Skeletal muscle satellite cell (primary cell): ENCODE measurements around the gene LRCH1. TPM values are rescaled to one million over a fixed set of nuclear protein-coding genes. Genes with fewer than 3 reads are reported as not detected.
"Not testable (repeated sequence)": the region's sequence is repeated elsewhere in the genome, so short reads cannot be mapped to it uniquely, and the experiment has no call there.

Experiments used
- H3K27me3 ChIP-seq: 2 replicates; pipeline ENCODE4 v1.7.0; 2013; ENCODE audit warnings: low read length; ENCODE audit not compliant: control insufficient read depth, insufficient read depth
- H3K36me3 ChIP-seq: 2 replicates; pipeline ENCODE4 v1.7.0; 2013; ENCODE audit warnings: mild to moderate bottlenecking, control low read depth, low read length; ENCODE audit not compliant: insufficient read depth
- H3K4me1 ChIP-seq: 2 replicates; pipeline ENCODE4 v1.7.0; 2013; ENCODE audit warnings: low read length; ENCODE audit not compliant: control insufficient read depth, insufficient read depth
- H3K4me2 ChIP-seq: 2 replicates; pipeline ENCODE4 v1.7.0; 2013; ENCODE audit warnings: mild to moderate bottlenecking, low read length
- H3K4me3 ChIP-seq: 2 replicates; pipeline ENCODE4 v1.7.0; 2013; ENCODE audit warnings: low read length
- H3K9ac ChIP-seq: 2 replicates; pipeline ENCODE4 v1.7.0; 2013; ENCODE audit warnings: mild to moderate bottlenecking, low read depth, low read length, moderate library complexity
- H3K9me3 ChIP-seq: replicated peaks from 2 replicates; pipeline ENCODE4 v1.7.0; 2013; ENCODE audit warnings: mild to moderate bottlenecking, control low read depth, low read length
- total RNA-seq: library from RNA; depleted of rRNA; stranded (reverse); fragments of >200 nt; gene quantifications from 2 replicates; pipeline ENCODE4 v1.2.3, GENCODE V29; 2012; rRNA removed

Gene LRCH1
- 5.9 and 6.8 TPM in 2 replicates for total RNA-seq

DNA sequence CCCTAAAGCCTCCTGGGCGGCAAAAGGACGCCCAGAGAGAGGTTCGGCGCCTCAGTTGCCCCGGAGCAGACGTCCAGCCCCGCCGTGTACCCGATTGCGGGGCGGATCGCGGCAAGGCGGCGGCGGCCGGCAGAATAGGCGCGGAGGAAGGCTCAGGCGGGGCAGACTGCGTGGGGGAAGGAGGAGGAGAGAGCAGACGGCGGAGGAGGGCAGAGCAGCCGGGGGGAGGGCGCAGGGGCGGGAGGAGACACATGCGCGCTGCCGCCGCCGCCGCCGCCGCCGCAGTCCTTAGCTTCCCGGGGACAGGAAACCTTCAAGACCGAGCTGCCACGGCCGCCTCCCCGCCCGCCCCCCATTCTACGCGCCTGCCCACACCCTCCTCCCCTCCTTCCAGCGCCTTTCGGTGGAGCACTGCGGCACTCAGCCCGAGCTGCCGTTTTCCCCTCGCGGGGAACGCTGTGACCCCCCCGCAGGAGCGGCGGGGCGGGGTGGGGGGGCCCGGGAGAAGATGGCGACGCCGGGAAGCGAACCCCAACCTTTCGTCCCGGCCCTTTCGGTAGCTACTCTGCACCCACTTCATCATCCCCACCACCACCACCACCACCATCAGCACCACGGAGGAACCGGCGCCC lies at the start of gene LRCH1:
TSS of gene LRCH1 (plus strand) at position 282 of the 632 bp plus-strand sequence. CDS start at position 509, 227 bp downstream.
- H3K4me1 ChIP-seq, result peaks cover 25% of the 10 kb centered on the region
- H3K27me3 ChIP-seq, result no peaks in the 10 kb centered on the region
- H3K9ac ChIP-seq, result peak within 1 kb of the TSS; percentile 91
- no peaks in the 10 kb centered on the region for H3K36me3 ChIP-seq
- no peaks in the 10 kb centered on the region for H3K9me3 ChIP-seq
- peak within 1 kb of the TSS; percentile 94 for H3K4me3 ChIP-seq
- H3K4me2 ChIP-seq, result peak within 1 kb of the TSS; percentile 97

- no peak overlapping the region for H3K4me3 ChIP-seq
- no peaks in the 10 kb centered on the region for H3K36me3 ChIP-seq
- H3K9ac ChIP-seq, result no peak overlapping the region
- no peaks in the 10 kb centered on the region for H3K9me3 ChIP-seq
- H3K27me3 ChIP-seq, result peaks cover 2% of the 10 kb centered on the region
- no peaks in the 10 kb centered on the region for H3K4me1 ChIP-seq
- H3K4me2 ChIP-seq, result no peak overlapping the region
Observed at GRCh38 chr13:46504036-46504435, 48.9 kb upstream of the LRCH1 start.

GRCh38 chr13:46507981-46508380 lies 45.0 kb upstream of the LRCH1 start:
- Histone ChIP-seq H3K36me3 (no peaks in the 10 kb centered on the region), H3K4me2 (no peak overlapping the region), H3K9ac (no peak overlapping the region), H3K9me3 (no peaks in the 10 kb centered on the region), H3K27me3 (peaks cover 4% of the 10 kb centered on the region), H3K4me1 (no peaks in the 10 kb centered on the region), H3K4me3 (no peak overlapping the region)

GRCh38 chr13:46509981-46510380 lies 43.0 kb upstream of the LRCH1 start:
- no peak overlapping the region for H3K9ac ChIP-seq
- H3K4me1 ChIP-seq, result no peaks in the 10 kb centered on the region
- no peak overlapping the region for H3K4me3 ChIP-seq
- H3K36me3 ChIP-seq, result no peaks in the 10 kb centered on the region
- H3K27me3 ChIP-seq, result peaks cover 4% of the 10 kb centered on the region
- H3K9me3 ChIP-seq, result no peaks in the 10 kb centered on the region
- H3K4me2 ChIP-seq, result no peak overlapping the region

GRCh38 chr13:46515803-46516202 lies 37.2 kb upstream of the LRCH1 start:
- no peaks in the 10 kb centered on the region for H3K27me3 ChIP-seq
- no peak overlapping the region for H3K9ac ChIP-seq
- H3K4me3 ChIP-seq, result no peak overlapping the region
- H3K36me3 ChIP-seq, result no peaks in the 10 kb centered on the region
- no peaks in the 10 kb centered on the region for H3K9me3 ChIP-seq
- no peaks in the 10 kb centered on the region for H3K4me1 ChIP-seq
- no peak overlapping the region for H3K4me2 ChIP-seq

DNA sequence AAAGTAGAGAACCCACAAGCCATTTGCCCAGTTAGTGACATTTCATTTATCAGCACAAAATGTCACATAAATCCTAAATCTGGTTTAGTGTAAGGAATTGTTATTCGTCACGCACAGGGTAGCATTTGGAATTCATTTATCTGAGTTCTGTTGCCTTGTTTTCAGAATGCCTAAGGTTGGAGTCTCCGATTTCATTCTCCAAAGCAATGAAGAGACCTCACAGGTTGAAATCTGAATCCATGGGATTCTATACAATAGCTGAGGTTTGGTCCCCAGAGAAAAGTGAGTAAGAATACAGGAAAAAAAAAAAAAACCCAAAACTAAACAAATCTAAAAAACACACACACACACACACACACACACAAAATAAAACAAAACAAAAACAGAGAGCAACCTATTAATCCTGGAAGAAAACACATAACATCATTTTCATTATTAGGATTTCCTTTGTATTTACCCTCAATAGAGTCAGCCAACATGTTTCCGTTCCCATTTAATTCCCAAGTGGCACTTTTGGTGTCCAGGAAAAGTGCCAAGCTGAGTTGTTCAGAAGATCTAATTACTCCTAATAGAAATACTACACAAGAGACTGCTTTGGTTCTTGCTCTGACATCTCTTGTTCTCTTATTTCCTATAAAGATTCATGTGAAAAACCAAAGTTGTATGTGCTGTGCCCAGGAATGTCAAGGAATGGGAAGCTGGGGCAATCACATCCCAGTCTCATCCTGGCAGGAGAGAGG lies 36.2 kb upstream of the LRCH1 start:
- Histone ChIP-seq H3K36me3 (no peaks in the 10 kb centered on the region), H3K4me1 (no peaks in the 10 kb centered on the region), H3K9ac (no peak overlapping the region), H3K4me2 (no peak overlapping the region), H3K9me3 (peaks cover 7% of the 10 kb centered on the region), H3K4me3 (no peak overlapping the region), H3K27me3 (no peaks in the 10 kb centered on the region)

DNA sequence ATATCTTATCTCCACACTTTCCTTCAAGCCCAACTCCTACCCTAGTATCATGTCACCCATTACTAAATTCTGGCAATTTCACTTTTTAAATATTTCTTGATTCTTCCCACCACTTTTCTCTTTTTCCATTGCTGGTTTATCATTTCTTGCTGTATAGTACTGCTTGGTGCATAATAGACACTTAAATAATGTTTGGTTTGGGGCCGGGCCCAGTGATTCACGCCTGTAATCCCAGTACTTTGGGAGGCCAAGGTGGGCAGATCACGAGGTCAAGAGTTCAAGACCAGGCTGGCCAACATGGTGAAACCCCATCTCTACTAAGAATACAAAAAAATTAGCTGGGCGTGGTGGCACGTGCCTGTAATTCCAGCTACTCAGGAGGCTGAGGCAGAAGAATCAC lies 35.2 kb upstream of the LRCH1 start:
- not testable (repeated sequence) for H3K36me3 ChIP-seq, H3K9me3 ChIP-seq, H3K9ac ChIP-seq, H3K4me1 ChIP-seq, H3K27me3 ChIP-seq, H3K4me3 ChIP-seq, H3K4me2 ChIP-seq

- no peak overlapping the region for H3K9ac ChIP-seq
- no peak overlapping the region for H3K4me2 ChIP-seq
- H3K4me3 ChIP-seq, result no peak overlapping the region
- H3K27me3 ChIP-seq, result no peaks in the 10 kb centered on the region
- peaks cover 8% of the 10 kb centered on the region for H3K9me3 ChIP-seq
- peaks cover 4% of the 10 kb centered on the region for H3K4me1 ChIP-seq
- no peaks in the 10 kb centered on the region for H3K36me3 ChIP-seq
Observed at GRCh38 chr13:46519182-46519581, 33.8 kb upstream of the LRCH1 start.

GRCh38 chr13:46520166-46520565 lies 32.8 kb upstream of the LRCH1 start:
- peaks cover 9% of the 10 kb centered on the region for H3K4me1 ChIP-seq
- H3K9ac ChIP-seq, result no peak overlapping the region
- no peak overlapping the region for H3K4me2 ChIP-seq
- H3K27me3 ChIP-seq, result no peaks in the 10 kb centered on the region
- H3K4me3 ChIP-seq, result no peak overlapping the region
- H3K9me3 ChIP-seq, result peaks cover 8% of the 10 kb centered on the region
- H3K36me3 ChIP-seq, result no peaks in the 10 kb centered on the region

DNA sequence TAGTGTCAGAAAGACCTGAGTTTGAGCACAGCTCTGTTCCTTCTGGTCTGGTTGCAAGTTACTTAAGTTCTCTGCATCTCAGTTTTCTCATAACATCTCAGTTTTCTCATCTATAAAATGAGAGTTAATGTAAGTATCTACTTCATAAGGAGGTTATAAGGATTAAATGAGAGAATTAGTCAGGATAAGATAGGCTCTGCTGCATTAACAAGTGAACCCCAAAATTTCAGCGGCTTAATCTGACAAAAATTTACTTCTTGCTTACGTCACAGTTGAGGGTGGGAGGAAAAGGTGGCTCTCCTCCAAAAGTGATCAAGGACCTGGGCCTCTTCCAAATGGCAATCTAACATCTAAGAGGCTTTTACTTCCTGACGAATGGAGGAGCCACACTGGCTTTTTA lies 31.5 kb upstream of the LRCH1 start:
- H3K4me3 ChIP-seq, result no peak overlapping the region
- H3K9me3 ChIP-seq, result peaks cover 8% of the 10 kb centered on the region
- no peaks in the 10 kb centered on the region for H3K27me3 ChIP-seq
- no peak overlapping the region for H3K4me2 ChIP-seq
- H3K9ac ChIP-seq, result no peak overlapping the region
- peaks cover 9% of the 10 kb centered on the region for H3K4me1 ChIP-seq
- H3K36me3 ChIP-seq, result no peaks in the 10 kb centered on the region

GRCh38 chr13:46521921-46522747 lies 30.8 kb upstream of the LRCH1 start:
- peaks cover 9% of the 10 kb centered on the region for H3K4me1 ChIP-seq
- peaks cover 8% of the 10 kb centered on the region for H3K9me3 ChIP-seq
- H3K36me3 ChIP-seq, result no peaks in the 10 kb centered on the region
- H3K9ac ChIP-seq, result no peak overlapping the region
- no peaks in the 10 kb centered on the region for H3K27me3 ChIP-seq
- no peak overlapping the region for H3K4me3 ChIP-seq
- H3K4me2 ChIP-seq, result no peak overlapping the region
